ENCODE data around the gene TCAP. TPM values are rescaled to one million over a fixed set of nuclear protein-coding genes. Genes with fewer than 3 reads are reported as not detected.

TCAP gene
- total RNA-seq, 1 donor from 2014 or later, result 5,825 TPM

DNA sequence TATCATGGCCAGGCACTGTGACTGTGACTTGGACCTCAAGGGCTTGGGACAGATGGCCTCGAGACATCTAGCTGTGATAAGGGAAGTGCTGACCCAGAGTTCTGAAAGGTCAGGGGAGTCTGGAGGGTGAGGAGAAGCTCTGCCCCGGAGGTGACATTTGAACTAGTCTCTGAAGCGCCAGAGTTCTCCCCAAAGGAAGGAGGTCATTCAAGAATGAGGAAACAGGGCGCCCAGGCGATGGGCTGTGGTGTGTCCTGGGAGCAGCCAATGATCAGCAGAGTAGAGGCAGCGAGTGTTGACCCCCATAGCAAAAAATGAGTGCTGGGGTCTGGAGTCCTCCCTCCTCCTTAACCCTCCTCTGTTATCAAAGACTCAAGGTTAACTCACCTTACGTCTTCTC, 23.3 kb upstream of the TCAP start:
- peaks cover 90% of the 10 kb centered on the region for H3K4me1 ChIP-seq
- no peaks in the 10 kb centered on the region for H3K36me3 ChIP-seq
- H3K4me3 ChIP-seq, result no peak overlapping the region
- no peak for DNase-seq
- no peaks in the 10 kb centered on the region for H3K9me3 ChIP-seq (replicated peaks)
- intact Hi-C loops (cut with micrococcal nuclease), result no loop called here
- H3K27ac ChIP-seq (replicated peaks), result no peak overlapping the region
- TF ChIP-seq, protein P1, sequence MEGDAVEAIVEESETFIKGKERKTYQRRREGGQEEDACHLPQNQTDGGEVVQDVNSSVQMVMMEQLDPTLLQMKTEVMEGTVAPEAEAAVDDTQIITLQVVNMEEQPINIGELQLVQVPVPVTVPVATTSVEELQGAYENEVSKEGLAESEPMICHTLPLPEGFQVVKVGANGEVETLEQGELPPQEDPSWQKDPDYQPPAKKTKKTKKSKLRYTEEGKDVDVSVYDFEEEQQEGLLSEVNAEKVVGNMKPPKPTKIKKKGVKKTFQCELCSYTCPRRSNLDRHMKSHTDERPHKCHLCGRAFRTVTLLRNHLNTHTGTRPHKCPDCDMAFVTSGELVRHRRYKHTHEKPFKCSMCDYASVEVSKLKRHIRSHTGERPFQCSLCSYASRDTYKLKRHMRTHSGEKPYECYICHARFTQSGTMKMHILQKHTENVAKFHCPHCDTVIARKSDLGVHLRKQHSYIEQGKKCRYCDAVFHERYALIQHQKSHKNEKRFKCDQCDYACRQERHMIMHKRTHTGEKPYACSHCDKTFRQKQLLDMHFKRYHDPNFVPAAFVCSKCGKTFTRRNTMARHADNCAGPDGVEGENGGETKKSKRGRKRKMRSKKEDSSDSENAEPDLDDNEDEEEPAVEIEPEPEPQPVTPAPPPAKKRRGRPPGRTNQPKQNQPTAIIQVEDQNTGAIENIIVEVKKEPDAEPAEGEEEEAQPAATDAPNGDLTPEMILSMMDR (IDR thresholded peaks at IDR 0.05; ENCODE audit: borderline replicate concordance), result no peak
- no peaks in the 10 kb centered on the region for H3K27me3 ChIP-seq (ENCODE audit: low read depth)

DNA sequence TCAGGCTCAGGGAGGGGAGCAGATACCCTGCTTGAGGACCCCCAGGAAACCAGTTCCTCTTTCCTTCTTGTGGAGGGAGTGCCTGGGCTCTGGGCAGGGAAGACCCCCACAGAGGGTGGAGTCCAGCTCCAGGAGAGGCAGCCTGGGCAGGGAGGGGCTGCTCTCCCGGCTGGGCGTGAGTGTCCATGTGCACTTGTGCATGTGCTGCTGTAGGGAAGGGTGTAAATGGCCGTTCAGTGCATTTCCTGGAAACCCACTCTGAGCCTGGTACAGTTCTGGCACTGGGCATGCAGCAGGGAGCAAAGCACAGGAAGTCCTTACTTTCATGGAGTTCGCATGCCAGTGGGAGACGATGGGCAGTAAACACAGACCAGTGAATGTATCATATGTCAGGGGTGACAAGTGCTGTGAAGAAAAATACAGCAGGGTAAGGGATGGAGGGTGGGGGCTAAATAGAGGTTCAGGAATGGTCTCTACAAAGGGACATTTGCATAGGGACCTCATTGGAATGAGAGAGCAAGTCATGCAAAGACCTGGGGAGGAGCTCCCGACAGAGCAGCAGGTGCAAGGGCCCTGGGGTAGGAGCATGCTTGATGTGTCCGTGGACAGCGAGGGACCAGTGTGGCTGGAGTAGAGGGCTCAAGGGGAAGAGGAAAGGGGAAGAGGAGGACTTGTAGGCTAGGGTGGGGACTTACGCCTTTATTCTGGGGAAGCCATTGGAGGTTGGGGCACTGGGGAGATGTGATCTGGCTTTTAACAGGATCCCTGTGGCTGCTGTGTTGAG, 22.7 kb upstream of the TCAP start:
- intact Hi-C loops (cut with micrococcal nuclease), result no loop called here
- Histone ChIP-seq H3K4me3 (no peak overlapping the region), H3K36me3 (no peaks in the 10 kb centered on the region), H3K27ac (replicated peaks) (no peak overlapping the region), H3K4me1 (peaks cover 87% of the 10 kb centered on the region), H3K27me3 (ENCODE audit: low read depth) (no peaks in the 10 kb centered on the region), H3K9me3 (replicated peaks) (no peaks in the 10 kb centered on the region)
- no peak for DNase-seq
- TF ChIP-seq, protein P1 (IDR thresholded peaks at IDR 0.05; ENCODE audit: borderline replicate concordance), result no peak

DNA sequence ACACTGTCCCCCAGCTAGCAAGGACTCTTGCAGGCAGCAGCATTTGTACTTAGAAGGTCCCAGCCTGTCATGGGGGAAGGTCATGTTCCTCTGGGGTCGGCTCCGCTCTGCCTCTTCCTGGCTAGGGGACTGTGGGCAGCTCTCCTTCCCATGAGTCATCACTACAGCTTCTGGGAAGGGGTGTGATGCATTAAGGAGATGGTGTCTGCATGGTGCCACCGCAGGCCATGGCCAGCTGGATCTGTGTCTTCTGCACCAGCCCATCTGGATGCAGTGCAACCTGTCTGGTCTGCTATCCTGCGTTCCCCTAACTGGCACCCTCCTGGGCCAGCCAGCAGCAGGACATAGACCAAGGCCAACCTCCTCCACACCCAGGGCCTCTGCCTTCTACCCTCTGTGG, 21.9 kb upstream of the TCAP start:
- no peaks in the 10 kb centered on the region for H3K27me3 ChIP-seq (ENCODE audit: low read depth)
- TF ChIP-seq, protein P1 (IDR thresholded peaks at IDR 0.05; ENCODE audit: borderline replicate concordance), result no peak
- no peak overlapping the region for H3K4me3 ChIP-seq
- H3K36me3 ChIP-seq, result no peaks in the 10 kb centered on the region
- no peak for DNase-seq
- H3K4me1 ChIP-seq, result peaks cover 79% of the 10 kb centered on the region
- intact Hi-C loops (cut with micrococcal nuclease), result no loop called here
- no peak overlapping the region for H3K27ac ChIP-seq (replicated peaks)
- no peaks in the 10 kb centered on the region for H3K9me3 ChIP-seq (replicated peaks)

DNA sequence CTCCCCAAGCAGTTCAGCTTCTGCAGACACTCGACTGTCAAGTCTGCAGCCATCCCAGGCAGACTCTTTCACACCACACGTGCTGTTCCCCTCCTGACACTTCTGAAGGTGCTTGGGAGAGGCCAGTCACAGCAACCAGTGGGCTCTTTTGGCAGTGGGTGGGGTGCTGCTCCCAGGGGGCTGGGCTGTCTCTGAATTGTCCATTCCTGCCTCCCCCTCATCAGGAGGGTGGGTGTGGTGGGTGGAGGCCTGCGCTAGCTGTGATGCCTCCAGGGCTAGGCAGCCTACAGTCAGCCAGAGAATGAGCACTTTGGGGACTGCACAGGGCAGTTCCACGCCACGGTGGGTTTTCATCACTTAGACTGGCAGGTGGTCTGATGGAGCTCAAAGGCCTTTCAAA, 17.9 kb upstream of the TCAP start:
- intact Hi-C loops (cut with micrococcal nuclease), result no loop called here
- no peaks in the 10 kb centered on the region for H3K36me3 ChIP-seq
- TF ChIP-seq, protein P1 (IDR thresholded peaks at IDR 0.05; ENCODE audit: borderline replicate concordance), result no peak
- H3K4me3 ChIP-seq, result no peak overlapping the region
- peaks cover 48% of the 10 kb centered on the region for H3K4me1 ChIP-seq
- no peaks in the 10 kb centered on the region for H3K9me3 ChIP-seq (replicated peaks)
- H3K27ac ChIP-seq (replicated peaks), result no peak overlapping the region
- H3K27me3 ChIP-seq (ENCODE audit: low read depth), result no peaks in the 10 kb centered on the region
- DNase-seq, result no peak

DNA sequence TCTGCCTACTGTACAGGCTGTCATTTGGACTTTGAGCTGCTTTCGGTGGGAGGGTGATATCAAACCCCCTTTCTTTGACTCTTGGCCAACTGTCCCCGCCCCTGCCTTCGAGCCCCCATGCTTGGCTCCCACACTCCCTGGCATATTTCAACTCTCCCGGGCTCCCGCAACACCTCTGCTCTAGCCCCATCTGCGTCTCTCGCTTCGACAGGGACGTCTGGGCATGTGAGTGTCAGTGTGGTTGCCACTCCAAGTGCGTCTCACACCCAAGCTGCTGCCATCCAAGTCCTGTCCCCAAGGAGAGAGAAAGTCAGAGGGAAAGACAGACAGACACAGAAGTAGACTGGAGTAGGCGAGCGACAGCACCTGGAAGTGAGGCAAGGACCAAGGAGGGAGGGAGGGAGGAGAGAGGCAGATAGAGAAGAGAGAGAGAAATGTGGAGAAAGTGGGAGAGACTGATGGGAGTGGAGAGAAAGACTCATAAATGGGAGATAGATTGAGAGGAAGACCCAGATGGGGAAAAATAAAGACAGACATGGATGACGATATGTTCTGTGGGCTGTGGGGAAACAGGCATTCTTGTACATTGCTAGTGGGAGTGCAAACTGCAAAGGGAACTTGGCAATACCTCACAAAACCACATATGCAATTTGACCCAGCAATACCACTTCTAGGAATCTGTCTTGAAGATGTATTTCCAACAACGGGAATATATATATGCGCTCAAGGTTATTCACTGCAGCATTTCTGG, 16.4 kb upstream of the TCAP start:
- peaks cover 48% of the 10 kb centered on the region for H3K4me1 ChIP-seq
- intact Hi-C loops (cut with micrococcal nuclease), result no loop called here
- H3K4me3 ChIP-seq, result no peak overlapping the region
- no peaks in the 10 kb centered on the region for H3K9me3 ChIP-seq (replicated peaks)
- H3K27me3 ChIP-seq (ENCODE audit: low read depth), result no peaks in the 10 kb centered on the region
- no peaks in the 10 kb centered on the region for H3K36me3 ChIP-seq
- TF ChIP-seq, protein P1 (IDR thresholded peaks at IDR 0.05; ENCODE audit: borderline replicate concordance), result no peak
- no peak overlapping the region for H3K27ac ChIP-seq (replicated peaks)
- no peak for DNase-seq

Measured in left ventricle myocardium inferior (tissue), 1 donor.